Central memory CD8-positive, alpha-beta T cell (primary cell): ENCODE results near the gene AFTPH.

ENCODE experiments used
- ATAC-seq: fragments of 150-1000 bp; cut with Tn5 transposase; replicated peaks from 2 replicates; pipeline ENCODE4 v1.10.0; 2022; ENCODE audit warnings: mild to moderate bottlenecking, moderate FRiP score, moderate number of reproducible peaks; ENCODE audit not compliant: poor library complexity, severe bottlenecking; ENCODE audit errors: extremely low read depth
- DNase-seq, 2 donors: peaks; one replicate each; pipeline ENCODE4 v3.0.0; 2021; ENCODE audit warnings: low spot score in 2 of 2
- H3K27ac Mint-ChIP-seq: one replicate; pipeline ENCODE4 v1.8.0; 2022; ENCODE audit warnings: low read depth, mild to moderate bottlenecking, moderate library complexity, mixed read lengths
- H3K27me3 Mint-ChIP-seq: one replicate; pipeline ENCODE4 v1.8.0; 2022; ENCODE audit warnings: mixed read lengths
- H3K36me3 Mint-ChIP-seq: one replicate; pipeline ENCODE4 v1.8.0; 2022; ENCODE audit warnings: mild to moderate bottlenecking, moderate library complexity, mixed read lengths; ENCODE audit not compliant: insufficient read depth
- H3K4me1 Mint-ChIP-seq: one replicate; pipeline ENCODE4 v1.8.0; 2022; ENCODE audit warnings: mixed read lengths
- H3K4me3 Mint-ChIP-seq: one replicate; pipeline ENCODE4 v1.8.0; 2022; ENCODE audit warnings: mild to moderate bottlenecking, moderate library complexity, mixed read lengths
- H3K9me3 Mint-ChIP-seq: one replicate; pipeline ENCODE4 v1.8.0; 2022; ENCODE audit warnings: mixed read lengths

AFTPH gene

DNA sequence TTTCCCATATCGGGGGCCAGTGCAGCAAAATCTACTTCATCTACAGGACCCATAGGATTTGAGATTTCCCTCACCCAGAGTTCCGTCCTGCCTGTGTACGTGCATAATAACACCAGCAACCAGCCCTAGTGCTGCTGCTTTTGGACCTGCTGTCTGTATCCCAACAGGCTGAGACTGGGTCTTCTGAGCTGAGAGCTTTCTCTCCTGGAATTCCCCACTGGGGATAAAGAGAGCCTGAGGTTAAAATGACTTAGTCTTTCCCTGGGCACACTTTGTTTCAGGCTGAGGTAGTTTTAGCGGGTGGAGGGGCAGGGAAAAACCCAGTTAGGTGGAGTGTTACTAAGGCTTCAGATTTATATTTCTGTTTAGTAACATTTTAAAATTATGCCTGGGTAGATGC, 67.1 kb downstream of the AFTPH start:
- no peak overlapping the region for H3K4me3 Mint-ChIP-seq
- H3K36me3 Mint-ChIP-seq = peaks cover 24% of the 10 kb centered on the region
- no peak overlapping the region for H3K27ac Mint-ChIP-seq
- no peaks in the 10 kb centered on the region for H3K4me1 Mint-ChIP-seq
- H3K27me3 Mint-ChIP-seq = no peaks in the 10 kb centered on the region
- no peak for ATAC-seq
- no peak for DNase-seq
- H3K9me3 Mint-ChIP-seq = no peaks in the 10 kb centered on the region

DNA sequence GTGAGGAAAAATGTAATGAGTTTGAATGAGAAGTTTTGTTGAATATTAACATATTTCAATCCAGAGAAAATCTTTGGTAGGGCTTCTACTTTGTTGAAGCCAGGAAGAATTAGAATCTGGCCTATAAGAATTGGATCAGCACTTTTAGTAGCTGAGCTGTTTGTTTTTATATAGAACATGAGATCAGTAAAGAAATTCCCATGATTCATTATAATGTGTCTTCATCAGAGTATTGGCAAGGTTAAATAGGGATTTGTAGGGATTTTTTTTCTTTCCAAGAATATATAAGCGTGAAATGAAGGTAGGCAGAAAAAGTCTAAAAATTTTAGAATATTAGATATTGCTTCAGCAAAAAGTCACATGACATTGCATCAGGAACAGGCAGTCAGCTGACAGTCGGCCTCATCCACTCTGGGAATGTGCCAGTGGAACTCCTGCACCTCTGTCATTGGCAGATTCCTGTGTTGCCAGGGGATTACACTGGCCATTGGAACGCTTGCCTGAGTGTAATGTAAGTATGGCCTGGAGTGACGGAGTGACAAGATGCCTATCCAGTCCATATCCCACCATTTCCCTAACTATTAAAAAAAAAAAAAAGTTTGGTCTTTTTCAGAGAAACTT, 69.0 kb downstream of the AFTPH start:
- no peak for DNase-seq
- no peak overlapping the region for H3K27ac Mint-ChIP-seq
- ATAC-seq = no peak

DNA sequence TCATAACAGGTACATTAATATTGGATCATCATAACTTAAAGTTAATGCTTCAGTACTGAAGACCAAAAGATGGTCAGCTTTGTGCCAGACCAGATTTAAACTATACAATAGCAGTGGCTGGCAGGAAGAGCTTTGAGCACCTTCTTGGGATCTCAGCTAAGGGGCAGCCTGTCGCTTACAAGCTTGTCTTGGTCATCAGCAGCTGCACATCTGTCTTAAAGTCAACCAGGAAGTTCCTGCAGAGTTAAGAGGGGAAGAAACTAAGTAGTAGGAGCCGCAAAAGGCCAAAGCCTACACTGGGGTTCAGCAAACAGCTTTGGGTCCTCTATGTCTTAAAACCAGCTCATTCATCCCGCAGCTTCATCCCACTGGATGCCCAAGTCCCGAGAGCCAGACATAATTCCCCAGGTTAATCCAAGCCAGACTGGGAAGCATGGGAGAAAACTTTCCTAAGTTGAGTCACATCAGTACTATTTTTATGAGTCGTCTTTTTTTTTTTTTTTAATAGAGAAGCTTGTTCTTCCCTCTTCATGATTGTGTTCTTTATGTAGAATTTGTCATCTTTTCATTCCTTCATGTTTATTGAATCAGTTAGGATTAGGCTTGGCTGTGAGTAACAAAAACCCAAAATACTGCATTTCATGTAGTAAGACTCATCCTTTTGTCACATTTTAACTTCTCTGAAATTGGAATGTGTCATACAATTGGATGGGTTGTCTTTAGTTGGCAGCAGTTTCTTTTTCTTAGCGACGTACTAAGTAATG, 70.3 kb downstream of the AFTPH start:
- no peak for ATAC-seq
- no peaks in the 10 kb centered on the region for H3K9me3 Mint-ChIP-seq

More for the DNA sequence above, 69.0 kb downstream of the AFTPH start:
- Mint-ChIP-seq H3K4me3 (no peak overlapping the region), H3K36me3 (peaks cover 17% of the 10 kb centered on the region), H3K9me3 (no peaks in the 10 kb centered on the region), H3K27me3 (no peaks in the 10 kb centered on the region), H3K4me1 (no peaks in the 10 kb centered on the region)

DNA sequence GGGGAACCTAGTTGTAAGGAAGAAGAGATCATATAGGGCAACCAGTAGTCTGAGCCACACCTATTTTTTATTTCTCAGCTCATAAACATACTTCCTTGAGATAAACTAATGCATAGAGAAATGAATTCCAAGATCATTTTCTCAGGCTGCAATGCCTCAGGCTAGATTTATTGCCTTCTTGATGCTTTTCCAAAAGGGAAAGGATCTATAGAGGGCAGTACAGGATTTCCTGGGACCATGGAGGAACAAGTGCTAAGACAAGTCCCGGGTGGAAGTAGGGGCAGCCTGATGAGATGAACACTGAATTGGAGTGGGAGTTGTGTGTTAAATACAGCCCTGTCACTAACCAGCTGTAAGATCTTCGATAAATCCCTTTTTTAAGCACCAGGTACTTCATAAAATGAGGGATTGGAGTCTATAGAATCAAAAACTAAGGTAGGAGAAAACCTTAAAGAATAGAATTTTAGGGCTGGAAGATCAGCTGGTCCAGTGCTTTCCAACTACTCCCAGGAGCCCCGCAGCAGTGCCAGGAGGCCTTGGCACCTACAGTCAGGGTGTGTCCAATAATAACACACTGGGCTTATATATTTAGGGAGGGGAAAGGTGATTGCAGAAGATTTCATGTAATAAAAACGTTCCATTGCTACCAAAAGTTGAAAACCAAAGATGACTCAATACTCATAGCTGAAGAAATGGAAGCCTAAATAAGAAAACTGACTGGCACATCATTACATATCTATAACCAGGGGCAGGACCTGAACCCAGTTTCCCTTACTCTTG, 71.5 kb downstream of the AFTPH start:
- Mint-ChIP-seq H3K4me3 (no peak overlapping the region), H3K9me3 (no peaks in the 10 kb centered on the region), H3K27ac (no peak overlapping the region), H3K36me3 (peaks cover 12% of the 10 kb centered on the region), H3K4me1 (peaks cover 10% of the 10 kb centered on the region), H3K27me3 (no peaks in the 10 kb centered on the region)
- ATAC-seq (no peak), DNase-seq (no peak)

More for the DNA sequence above, 70.3 kb downstream of the AFTPH start:
- H3K27ac Mint-ChIP-seq = no peak overlapping the region
- H3K4me3 Mint-ChIP-seq = no peak overlapping the region
- peaks cover 5% of the 10 kb centered on the region for H3K4me1 Mint-ChIP-seq
- no peak for DNase-seq
- H3K36me3 Mint-ChIP-seq = peaks cover 16% of the 10 kb centered on the region
- H3K27me3 Mint-ChIP-seq = no peaks in the 10 kb centered on the region

DNA sequence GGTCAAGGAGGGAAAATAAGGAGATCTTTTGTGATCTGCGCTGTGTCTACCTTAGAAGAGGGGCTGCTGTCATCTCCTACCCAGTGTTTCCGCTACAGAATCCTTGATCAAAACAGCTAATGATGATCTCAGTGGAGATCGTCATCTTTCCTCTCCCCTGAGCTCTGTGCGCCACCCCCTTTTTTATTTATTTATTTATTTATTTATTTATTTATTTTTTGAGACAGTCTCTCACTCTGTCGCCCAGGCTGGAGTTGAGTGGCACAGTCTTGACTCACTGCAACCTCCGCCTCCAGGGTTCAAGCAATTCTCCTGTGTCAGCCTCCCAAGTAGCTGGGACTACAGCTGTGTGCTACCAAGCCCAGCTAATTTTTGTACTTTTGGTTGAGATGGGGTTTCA, 74.1 kb downstream of the AFTPH start:
- no peak for ATAC-seq
- Mint-ChIP-seq H3K4me1 (peaks cover 10% of the 10 kb centered on the region), H3K27ac (no peak overlapping the region), H3K9me3 (no peaks in the 10 kb centered on the region), H3K36me3 (peaks cover 2% of the 10 kb centered on the region), H3K4me3 (no peak overlapping the region), H3K27me3 (no peaks in the 10 kb centered on the region)
- DNase-seq = no peak

DNA sequence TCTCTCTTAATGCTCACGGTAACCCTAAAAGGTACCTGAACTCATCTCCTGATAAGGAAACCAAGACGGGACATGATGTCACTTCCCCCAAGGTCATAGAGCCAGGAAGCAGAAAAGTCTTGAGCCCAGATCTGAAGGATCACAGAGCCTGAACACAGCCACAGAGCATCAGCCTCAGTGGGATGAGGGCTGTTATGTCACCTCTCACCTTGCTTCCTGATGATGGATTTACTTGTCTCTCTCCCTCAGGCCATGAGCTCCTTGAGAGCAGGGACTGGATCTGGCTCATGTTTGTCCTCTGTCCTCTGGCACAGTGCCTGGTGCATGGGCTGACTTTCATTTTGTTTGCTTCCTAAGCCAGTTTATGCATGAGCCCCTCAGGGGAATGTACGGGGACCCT, 75.3 kb downstream of the AFTPH start:
- Mint-ChIP-seq H3K4me1 (peaks cover 10% of the 10 kb centered on the region), H3K36me3 (peaks cover 2% of the 10 kb centered on the region), H3K27me3 (no peaks in the 10 kb centered on the region), H3K9me3 (no peaks in the 10 kb centered on the region), H3K27ac (no peak overlapping the region), H3K4me3 (no peak overlapping the region)
- DNase-seq = no peak
- ATAC-seq = no peak

DNA sequence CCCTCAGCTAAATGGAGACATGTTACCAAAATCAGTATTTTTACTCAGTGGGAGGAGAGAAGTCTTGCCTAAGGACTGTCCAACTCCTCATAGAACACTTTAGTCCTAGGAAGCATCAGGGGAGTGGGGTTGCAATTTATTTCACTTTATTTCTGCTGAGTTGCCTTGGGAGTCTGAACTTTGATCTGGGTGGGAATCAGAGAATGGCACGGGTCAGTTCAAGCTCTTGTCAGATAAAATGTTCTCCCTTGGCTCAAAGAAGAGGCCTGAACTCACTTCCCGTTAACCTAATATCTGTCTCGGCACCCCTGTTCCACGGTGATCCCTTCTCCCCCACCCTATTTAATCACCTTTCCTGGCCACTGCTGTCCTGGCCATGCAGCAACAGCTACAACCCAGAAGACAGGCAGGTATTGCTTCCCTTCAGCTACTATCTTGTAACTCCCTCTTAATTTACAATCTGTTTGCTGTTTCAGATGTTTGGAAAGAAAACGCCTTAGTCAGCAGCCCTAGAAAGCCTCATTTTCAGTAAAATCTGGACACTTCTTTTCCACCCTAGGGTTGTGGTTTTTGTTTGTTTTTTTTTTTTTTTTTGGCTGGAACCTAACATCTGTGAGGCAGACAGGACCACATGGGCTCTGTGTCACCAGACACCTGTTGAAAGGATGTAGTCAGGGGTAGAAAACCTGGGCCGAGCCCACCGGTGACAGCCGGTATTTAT, 77.1 kb downstream of the AFTPH start:
- DNase-seq (no peak), ATAC-seq (no peak)
- H3K27ac Mint-ChIP-seq = no peak overlapping the region
- H3K4me3 Mint-ChIP-seq = no peak overlapping the region
- H3K36me3 Mint-ChIP-seq = peaks cover 4% of the 10 kb centered on the region
- no peaks in the 10 kb centered on the region for H3K9me3 Mint-ChIP-seq
- H3K27me3 Mint-ChIP-seq = no peaks in the 10 kb centered on the region
- peaks cover 12% of the 10 kb centered on the region for H3K4me1 Mint-ChIP-seq

DNA sequence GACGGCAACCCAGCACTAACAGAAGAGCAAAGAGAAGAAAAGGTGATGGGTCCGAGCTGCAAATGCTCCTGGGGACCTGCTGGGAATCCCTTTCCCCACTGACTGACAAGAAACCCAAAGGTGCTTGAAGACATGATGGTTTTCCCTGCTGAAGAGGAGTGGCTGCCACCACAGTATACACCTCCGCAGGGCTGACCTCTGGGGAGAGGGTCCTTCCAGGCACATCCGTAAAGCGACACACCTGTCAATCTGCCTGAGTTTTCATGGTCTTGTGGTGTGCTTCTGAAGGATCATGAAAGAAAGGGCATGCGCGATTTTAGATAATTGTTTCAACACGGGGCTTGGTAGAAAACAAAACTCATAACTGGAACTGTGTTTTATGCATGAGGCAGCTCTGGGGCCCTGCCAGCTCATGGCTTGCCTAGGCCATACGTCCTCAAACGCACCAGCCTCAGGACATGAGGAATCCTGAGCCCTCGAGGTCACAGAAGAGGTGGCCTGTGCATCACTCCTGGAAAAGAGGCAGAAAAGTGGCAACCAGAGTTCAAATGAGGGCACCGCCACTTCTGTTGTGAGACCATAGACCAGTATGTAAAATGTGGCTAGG, 77.8 kb downstream of the AFTPH start:
- Mint-ChIP-seq H3K36me3 (peaks cover 4% of the 10 kb centered on the region), H3K4me1 (peaks cover 19% of the 10 kb centered on the region), H3K9me3 (no peaks in the 10 kb centered on the region), H3K27ac (no peak overlapping the region), H3K4me3 (no peak overlapping the region), H3K27me3 (no peaks in the 10 kb centered on the region)
- ATAC-seq (no peak), DNase-seq (no peak)

DNA sequence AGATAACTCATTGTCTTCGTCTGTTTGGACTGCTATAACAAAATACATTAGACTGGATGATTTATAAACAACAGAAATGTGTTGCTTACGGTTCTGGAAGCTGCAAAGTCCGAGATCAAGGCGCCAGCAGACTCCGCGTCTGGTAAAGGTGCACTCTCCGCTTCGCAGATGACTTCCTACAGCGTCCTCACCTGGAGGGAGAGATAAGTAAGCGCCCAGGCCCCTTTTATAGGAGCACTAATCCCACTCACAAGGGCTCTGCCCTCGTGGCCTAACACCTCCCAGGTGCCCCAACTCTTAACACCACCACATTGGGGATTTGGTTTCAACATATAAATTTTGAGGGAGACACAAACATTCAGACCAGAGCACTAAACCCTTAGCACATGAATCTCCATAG, 78.3 kb downstream of the AFTPH start:
- peaks cover 6% of the 10 kb centered on the region for H3K36me3 Mint-ChIP-seq
- no peaks in the 10 kb centered on the region for H3K27me3 Mint-ChIP-seq
- no peak overlapping the region for H3K27ac Mint-ChIP-seq
- DNase-seq = no peak
- ATAC-seq = no peak
- peaks cover 24% of the 10 kb centered on the region for H3K4me1 Mint-ChIP-seq
- no peaks in the 10 kb centered on the region for H3K9me3 Mint-ChIP-seq
- no peak overlapping the region for H3K4me3 Mint-ChIP-seq

DNA sequence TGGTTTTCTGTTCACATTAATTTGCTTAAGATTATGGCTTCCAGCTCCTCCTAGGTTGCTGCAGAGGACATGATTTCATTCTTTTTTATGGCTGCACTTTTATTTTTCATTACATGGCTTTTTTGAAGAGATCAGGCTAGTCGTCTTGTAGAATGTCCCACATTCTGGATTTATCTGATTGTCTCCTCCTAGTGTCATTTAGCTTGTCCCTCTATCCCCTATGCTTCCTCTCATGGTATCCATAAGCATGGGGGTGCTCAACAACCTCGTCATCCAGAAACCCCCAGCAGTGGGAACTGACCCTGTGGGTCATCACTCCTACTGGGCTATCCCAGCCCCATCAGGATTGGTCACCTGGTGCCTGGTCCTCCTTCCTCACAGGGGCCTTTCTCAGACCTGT, 80.0 kb downstream of the AFTPH start:
- DNase-seq = no peak
- H3K27me3 Mint-ChIP-seq = no peaks in the 10 kb centered on the region
- H3K9me3 Mint-ChIP-seq = no peaks in the 10 kb centered on the region
- H3K4me1 Mint-ChIP-seq = peaks cover 35% of the 10 kb centered on the region
- no peak for ATAC-seq
- H3K36me3 Mint-ChIP-seq = peaks cover 4% of the 10 kb centered on the region
- no peak overlapping the region for H3K27ac Mint-ChIP-seq
- H3K4me3 Mint-ChIP-seq = no peak overlapping the region

DNA sequence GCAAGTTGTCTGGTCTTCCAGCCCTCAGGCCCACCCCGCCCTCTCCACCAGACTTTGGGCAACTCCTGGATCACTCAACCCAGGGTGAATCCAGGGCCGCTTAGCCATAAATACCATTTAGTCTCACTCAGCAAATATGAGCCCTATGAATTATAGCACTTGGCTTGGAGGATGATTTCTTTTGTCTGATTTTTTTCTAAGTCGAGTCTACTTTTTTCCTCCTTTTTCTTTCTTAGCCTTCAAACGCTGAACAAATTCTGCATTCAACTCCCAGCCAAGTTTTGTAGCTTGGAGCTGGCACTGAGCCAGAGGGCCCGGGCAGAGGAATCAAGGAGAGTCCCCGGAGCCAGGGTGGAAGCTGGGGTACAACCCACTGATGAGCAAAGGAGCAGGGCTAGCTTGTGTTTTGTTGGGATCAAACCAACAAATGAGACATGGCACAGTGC, 80.9 kb downstream of the AFTPH start:
- ATAC-seq (no peak), DNase-seq (no peak)
- no peak overlapping the region for H3K4me3 Mint-ChIP-seq
- peaks cover 28% of the 10 kb centered on the region for H3K4me1 Mint-ChIP-seq
- H3K27me3 Mint-ChIP-seq = no peaks in the 10 kb centered on the region
- H3K27ac Mint-ChIP-seq = no peak overlapping the region
- H3K36me3 Mint-ChIP-seq = peaks cover 6% of the 10 kb centered on the region
- no peaks in the 10 kb centered on the region for H3K9me3 Mint-ChIP-seq

DNA sequence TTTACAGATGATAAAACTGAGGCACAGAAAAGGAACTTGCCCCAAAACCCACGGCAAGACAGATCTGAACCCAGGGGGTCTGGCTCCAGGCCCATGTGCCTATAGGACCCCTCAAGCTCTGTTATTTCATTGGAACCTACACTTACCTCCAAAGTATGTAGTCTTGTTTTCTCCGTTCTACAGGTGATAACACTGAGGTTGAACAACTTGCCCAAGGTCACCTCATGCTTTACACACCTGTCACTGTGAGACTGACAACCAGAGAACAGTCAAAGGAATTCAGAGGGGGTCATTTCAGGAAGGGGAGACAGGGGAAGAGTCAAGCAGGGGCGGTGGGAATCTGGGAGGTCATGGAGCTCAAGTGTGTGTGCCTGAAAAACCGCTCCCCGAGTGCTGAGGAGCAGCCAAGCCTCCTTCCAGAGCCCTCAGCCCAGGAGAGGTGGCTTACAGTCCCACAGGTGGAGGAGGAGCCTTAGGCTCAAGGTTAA, 81.9 kb downstream of the AFTPH start:
- Mint-ChIP-seq H3K36me3 (peaks cover 7% of the 10 kb centered on the region), H3K4me1 (peaks cover 28% of the 10 kb centered on the region), H3K4me3 (peak overlapping the region; percentile 79), H3K9me3 (no peaks in the 10 kb centered on the region), H3K27me3 (no peaks in the 10 kb centered on the region), H3K27ac (peak overlapping the region; percentile 85)
- DNase-seq = no peak
- no peak for ATAC-seq
